Stimulated activated CD8-positive, alpha-beta memory T cell treated with anti-CD3 and anti-CD28 coated beads, Interleukin-12 subunit alpha, Interleukin-12 subunit beta, amount 100 ng/mL, for 1 hour (primary cell): ENCODE results near the gene TUBA3E.
"Not testable (repeated sequence)": the region's sequence is repeated elsewhere in the genome, so short reads cannot be mapped to it uniquely, and the experiment has no call there.

Experiments
- DNase-seq: peaks from one replicate; pipeline ENCODE4 v3.0.0-alpha.2; 2020; ENCODE audit warnings: low read depth

TUBA3E gene

DNA sequence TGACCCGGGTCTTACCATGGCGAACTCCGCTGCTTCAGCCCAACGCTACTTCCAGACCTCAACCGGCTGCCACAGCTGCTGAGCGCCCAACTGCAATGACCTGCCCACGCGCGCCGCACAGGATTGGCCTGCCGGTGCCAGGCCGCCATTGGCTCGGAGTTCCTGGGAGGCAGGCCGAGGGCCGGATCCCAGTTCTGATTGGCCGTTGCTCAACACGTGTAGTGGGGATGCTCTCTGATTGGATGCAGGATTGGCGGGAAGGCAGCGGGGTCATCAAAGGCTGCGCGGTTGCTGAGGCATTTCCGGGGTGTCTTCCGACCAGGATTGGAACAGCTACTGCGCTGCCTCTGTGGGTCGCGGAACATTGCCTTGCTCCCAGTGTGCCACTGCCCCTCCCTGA is at the start of gene TUBA3E:
TUBA3E (minus strand) TSS at position 97 of the 400 bp plus-strand sequence; CDS start at position 18, 79 bp downstream.
- DNase-seq: no peak

DNA sequence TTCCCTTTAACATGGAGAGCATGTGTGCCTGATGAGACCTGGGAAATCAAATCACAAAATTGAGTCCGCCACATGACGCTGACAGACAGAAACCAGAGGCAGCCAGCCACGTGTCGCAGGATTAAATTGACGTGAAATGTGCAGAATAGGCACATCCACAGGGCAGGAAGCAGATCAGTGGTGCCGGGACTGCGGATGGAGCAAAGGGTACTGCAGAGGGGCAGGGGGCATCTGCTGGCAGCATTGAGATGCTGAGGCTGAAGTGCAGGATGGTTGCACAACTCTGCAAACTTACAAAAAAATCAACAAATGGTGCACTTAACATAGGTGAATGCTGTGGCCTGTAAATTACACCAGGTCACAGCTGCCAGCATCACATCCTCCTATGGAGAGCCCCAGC is 48.2 kb upstream of the TUBA3E start:
- no peak for DNase-seq

DNA sequence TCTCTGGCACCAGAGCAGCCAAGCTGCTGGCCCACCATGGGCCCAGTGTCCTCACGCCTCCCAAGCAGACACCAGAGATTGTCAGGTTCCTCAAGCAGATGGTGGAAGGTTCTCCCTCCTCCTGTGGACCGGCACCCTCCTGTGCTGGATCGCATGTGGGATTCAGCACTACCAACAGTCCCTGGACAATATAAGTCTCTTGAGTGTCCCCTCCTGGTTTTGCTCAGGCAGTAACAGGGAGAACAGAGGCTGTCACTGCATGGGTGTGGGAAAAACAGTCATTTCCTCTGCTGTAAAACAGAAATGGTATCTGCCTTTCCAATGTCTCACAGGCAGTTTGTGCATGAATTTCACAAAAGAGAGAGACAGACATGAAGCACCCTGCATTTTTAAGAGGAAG is 47.7 kb upstream of the TUBA3E start:
- DNase-seq: no peak

DNA sequence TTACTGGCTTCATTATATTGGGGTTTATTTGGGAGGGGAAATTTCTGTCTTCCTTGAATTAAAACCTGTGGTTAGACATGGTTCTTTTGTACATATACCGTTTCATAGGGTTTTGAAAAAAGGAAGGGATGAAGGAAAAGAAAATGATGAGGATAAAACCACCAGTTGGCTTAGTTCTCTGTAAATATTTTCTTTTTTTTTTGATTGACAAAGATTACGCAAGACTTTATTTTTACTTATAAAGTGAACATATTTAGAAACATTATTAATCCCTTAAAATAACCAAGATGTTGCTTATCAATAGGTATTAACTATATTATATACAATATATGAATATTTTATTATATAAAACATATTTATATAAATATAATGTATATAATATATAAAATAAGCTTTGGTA is 45.1 kb upstream of the TUBA3E start:
- DNase-seq: no peak

DNA sequence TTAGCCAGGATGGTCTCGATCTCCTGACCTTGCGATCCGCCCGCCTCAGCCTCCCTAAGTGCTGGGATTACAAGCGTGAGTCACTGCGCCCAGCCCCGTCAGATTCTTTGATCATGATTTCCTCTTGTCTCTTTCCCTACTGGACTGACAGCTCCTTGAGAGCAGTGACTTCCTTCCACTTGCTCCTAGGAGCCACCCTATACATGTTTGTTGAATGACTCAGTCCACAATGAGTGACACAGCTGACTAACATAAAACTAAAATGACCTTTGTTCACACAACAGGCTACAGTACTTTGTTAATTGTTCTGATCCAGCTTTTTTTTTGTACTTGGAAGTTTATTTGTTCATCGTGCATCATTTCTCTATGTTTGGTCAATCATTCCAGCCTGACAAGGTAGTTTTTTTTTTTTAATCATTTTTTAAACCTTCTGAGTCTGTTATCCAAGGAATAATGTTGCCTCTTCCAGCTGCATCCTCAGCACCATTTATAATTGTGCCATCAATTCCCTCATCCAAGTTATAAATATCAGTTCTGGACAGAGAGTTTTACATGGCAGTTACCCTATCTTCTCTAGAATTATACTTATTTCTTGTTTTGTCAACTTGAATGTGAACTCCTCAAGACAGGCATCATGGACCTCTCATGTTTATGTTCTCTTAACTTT is 42.9 kb upstream of the TUBA3E start:
- no peak for DNase-seq

DNA sequence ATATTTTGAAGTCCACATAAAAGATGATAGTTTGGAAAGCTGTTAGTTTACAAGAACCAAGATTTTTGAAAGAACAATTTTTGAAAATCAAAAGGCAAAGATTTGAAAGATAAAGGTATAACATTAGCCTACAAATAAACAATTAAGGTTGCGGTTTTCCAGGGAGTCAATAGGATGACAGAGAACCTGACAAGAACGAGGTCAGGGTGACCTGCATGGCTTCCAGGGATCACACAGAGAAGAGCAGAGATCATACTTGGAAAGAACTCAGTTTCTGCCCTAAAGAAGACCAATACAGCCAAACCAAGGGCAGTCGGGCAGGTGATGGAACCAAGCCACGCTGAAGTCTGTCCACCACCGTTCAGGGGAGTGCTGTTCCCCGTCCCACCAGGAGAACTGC is 41.3 kb upstream of the TUBA3E start:
- not testable (repeated sequence) for DNase-seq

DNA sequence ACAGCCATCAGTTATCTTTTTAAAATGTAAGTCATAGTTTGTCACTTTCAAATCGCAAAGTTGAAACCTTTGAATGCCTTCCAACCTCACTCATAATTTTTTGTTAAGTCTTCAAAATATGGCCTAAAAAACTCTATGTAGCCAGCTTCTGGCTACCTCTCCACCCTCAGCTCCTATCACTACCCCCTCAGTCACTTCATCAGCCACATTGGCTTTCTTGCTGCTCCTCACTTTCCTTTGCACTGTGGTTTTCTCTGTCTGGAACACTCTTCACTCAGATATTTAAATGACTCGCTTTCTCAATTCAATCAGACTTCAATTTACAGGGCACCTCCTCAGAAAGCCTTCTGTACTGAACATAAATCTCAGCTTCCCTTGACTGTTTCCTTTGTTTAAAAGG is 34.8 kb upstream of the TUBA3E start:
- not testable (repeated sequence) for DNase-seq

DNA sequence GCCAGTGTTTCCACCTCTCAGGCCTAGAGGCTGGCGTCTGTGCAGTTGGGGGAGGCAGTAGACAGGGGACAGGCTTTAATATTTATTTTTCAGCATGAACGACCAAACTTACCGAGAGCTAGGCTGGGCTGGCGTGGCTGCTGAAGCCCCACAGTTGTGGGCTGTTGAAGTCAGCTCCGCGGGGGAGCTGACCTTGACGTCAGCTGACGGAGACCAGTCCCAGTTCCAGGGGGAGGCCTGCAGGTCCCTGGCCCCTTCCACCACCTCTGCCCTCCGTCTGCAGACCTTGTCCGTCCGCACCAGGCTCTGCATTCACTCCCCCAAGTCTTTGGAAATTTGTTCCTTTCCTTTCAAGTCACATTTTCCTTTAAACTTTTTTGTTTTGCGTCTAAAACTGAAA is 33.4 kb upstream of the TUBA3E start:
- DNase-seq: no peak

GRCh38 chr2:130230907-130231306 is 32.7 kb upstream of the TUBA3E start:
- not testable (repeated sequence) for DNase-seq

DNA sequence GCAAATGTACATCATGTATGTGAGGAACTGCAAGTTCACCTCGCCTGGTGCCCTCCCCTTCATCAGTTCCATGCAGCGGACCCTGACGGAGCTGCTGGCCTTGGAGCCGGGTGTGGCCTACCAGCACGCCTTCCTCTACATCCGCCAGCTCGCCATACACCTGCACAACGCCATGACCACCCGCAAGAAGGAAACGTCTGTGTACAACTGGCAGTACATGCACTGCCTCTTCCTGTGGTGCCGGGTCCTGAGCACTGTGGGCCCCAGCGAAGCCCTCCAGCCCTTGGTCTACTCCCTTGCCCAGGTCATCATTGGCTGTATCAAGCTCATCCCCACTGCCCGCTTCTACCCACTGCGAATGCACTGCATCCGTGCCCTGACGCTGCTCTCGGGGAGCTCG is 32.1 kb upstream of the TUBA3E start:
- DNase-seq: not testable (repeated sequence)

GRCh38 chr2:130229161-130229510 is 30.9 kb upstream of the TUBA3E start:
- DNase-seq: not testable (repeated sequence)

GRCh38 chr2:130228467-130229160 is 30.4 kb upstream of the TUBA3E start:
- DNase-seq: not testable (repeated sequence)

DNA sequence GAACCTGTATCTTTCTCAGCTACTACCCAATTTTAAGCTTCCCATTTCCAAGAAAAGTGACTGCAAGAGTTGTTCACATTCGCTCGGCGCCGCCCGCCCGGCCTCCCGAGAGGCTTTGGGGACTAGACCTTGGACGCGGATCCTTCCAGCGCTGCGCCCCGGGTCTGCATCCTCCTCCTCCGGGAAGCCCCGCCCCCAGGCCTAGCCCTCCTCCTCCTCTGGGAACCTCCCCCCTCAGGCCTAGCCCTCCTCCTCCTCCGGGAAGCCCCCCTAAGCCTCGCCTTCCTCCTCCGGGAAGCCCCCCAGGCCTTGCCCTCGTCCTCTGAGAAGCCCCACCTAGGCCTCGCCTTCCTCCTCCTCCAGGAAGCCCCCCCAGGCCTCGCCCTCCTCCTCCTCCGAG is 29.8 kb upstream of the TUBA3E start:
- not testable (repeated sequence) for DNase-seq

- not testable (repeated sequence) for DNase-seq
Measured at GRCh38 chr2:130222523-130222922, 24.3 kb upstream of the TUBA3E start.

DNA sequence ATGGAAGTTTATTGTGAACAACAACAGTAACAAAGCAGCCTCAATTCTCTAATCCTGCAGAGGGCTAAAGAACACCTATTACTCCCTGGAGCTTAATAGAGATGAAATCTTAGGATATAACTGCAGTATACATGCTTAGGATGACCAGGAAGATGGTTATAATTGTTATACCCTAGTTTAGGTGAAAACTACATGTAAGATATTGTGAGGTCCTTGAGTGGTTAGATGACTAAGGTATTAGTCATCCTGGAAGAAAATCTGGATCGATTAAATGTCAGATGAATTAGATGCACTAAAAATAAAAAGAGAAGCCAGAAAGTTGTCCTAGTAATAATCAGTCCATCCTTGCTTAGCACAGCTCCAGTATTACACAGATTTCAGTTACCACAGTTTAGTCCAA is 22.3 kb upstream of the TUBA3E start:
- DNase-seq: not testable (repeated sequence)

- DNase-seq: not testable (repeated sequence)
Measured at GRCh38 chr2:130219147-130219546, 20.9 kb upstream of the TUBA3E start.

DNA sequence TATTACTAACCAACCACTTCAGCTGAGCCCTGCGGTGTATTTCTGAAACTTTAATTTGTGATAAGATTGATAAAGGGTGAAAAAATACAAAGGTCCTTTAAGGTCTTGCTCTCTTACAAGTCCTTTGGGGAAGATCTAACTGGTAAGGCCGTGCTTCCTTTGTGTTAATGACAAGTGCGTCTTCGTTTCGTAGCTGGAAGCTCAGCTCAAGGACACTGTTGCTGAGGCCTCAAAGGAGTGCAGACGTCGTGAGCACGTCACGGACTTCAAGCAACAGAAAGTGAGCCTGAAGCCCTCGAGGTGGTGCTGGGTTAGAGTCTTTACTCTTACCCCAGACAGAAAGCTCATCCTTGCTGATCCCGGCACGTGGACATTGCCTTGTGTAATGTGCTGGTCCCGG is 8.8 kb upstream of the TUBA3E start:
- not testable (repeated sequence) for DNase-seq

DNA sequence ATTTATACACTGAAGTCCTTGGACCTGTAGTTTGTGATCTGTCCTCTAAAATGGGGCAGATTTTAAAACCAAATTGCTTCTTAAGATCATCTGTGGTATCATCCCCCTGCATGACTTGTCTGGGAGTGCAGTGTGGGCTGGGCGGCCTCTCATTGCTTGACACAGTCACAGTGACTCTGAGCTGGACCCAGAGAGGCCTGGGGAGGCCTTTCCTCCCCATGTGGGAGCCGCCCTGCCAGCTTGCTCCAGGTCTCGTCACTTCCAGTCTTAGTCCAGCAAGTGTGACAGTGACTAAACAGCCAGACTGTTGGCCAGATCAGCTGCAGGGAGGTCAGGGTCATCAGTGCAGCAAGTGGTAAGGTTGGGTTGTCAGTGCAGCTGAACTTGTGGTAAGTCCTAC is 4.9 kb upstream of the TUBA3E start:
- DNase-seq: not testable (repeated sequence)

DNA sequence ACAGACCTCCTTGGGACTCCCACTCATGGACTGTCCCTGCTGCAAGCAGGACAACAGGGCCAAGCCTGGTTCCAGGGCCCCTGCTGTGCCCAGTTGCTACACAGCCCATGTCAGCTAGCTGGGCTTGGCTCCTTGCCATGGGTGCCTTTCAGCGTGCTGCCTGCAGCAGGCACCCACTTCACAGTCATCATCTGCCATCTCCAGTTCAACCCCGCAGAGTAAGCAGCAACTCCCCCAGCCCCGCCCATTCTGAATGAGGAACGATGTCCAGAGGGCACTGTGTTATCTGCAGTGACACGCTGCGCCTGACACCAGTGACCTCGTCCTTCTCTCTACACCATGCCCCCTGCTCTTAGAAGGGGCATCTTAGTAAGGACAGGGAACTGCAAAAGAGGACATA is 4.3 kb upstream of the TUBA3E start:
- DNase-seq: not testable (repeated sequence)

DNA sequence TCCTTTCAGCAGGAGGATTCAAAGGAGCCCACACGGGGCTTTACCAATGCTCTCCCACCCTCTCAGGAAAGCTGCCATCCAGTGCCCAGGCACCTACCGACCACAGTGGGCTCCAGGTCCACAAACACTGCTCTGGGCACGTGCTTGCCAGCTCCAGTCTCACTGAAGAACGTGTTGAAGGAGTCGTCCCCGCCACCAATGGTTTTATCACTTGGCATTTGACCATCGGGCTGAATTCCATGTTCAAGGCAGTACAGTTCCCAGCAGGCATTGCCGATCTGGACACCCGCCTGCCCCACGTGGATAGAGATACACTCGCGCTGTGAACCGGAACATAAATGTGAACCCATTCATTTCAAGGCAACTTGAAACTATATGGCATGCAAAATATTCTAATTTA is 2.2 kb downstream of the TUBA3E start:
- not testable (repeated sequence) for DNase-seq

DNA sequence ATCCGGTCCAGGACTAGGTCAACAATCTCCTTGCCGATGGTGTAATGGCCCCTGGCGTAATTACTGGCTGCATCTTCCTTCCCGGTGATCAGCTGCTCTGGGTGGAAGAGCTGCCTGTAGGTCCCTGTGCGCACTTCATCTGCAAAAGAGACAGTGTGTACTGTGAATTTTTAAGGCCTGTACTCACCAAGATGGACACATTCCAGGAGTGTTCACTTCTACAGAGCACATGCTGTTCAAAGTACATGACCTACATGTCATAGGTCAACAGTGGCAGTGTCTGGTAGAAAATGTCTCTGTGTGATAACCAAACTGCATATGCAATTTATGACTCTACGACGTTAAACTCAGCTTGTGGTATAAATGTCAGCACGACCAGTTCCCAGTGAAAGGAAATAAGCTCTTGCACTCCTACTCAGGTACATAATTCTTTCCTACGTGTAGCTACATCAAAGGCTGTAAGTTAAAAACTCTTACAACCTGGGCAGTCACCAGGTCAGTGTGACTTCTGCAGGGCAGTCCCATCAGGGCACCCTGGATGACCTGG is 3.1 kb downstream of the TUBA3E start:
- DNase-seq: not testable (repeated sequence)

- DNase-seq: not testable (repeated sequence)
Measured at GRCh38 chr2:130193824-130194223, 4.4 kb downstream of the TUBA3E start.

- DNase-seq: not testable (repeated sequence)
Measured at GRCh38 chr2:130192451-130192850, 5.8 kb downstream of the TUBA3E start.
